HepG2 (cell line): Measurements from ENCODE around the gene KDM3B. TPM values are rescaled to one million over a fixed set of nuclear protein-coding genes. Genes with fewer than 3 reads are reported as not detected.

ENCODE experiments used
- BCL6 ChIP-seq: IDR thresholded peaks from 2 replicates; pipeline ENCODE4 v1.6.1; 2016; ENCODE audit warnings: missing genetic modification reagents, missing compliant biosample characterization
- BCLAF1 ChIP-seq: fragments of 450-650 bp; IDR thresholded peaks from 2 replicates; pipeline ENCODE4 v1.6.1; 2017; ENCODE audit warnings: mild to moderate bottlenecking
- EEA1 ChIP-seq: sonication (generic); formaldehyde crosslinking; IDR thresholded peaks from 2 replicates; pipeline ENCODE4 v1.5.1; 2020; ENCODE audit warnings: mild to moderate bottlenecking, missing genetic modification reagents, borderline replicate concordance
- ELF3 ChIP-seq: IDR thresholded peaks from 2 replicates; pipeline ENCODE4 v1.6.1; 2016; ENCODE audit warnings: missing genetic modification reagents, missing compliant biosample characterization
- IKZF4 ChIP-seq: sonication (generic); formaldehyde crosslinking; IDR thresholded peaks from 2 replicates; pipeline ENCODE4 v1.5.1; 2020; ENCODE audit warnings: borderline replicate concordance, mild to moderate bottlenecking, low read depth, missing genetic modification reagents; ENCODE audit errors: not compliant biosample characterization
- PAXIP1 ChIP-seq: sonication (generic); formaldehyde crosslinking; conservative IDR thresholded peaks from 2 replicates; pipeline ENCODE4 v1.4.0; 2020; ENCODE audit warnings: mild to moderate bottlenecking, missing genetic modification reagents, moderate library complexity
- POGZ ChIP-seq: sonication (generic); formaldehyde crosslinking; IDR thresholded peaks from 2 replicates; pipeline ENCODE4 v1.4.0; 2020; ENCODE audit warnings: mild to moderate bottlenecking, missing genetic modification reagents
- SMAD3 ChIP-seq: sonication (generic); formaldehyde crosslinking; IDR thresholded peaks from 2 replicates; pipeline ENCODE4 v1.4.0; 2020; ENCODE audit warnings: missing genetic modification reagents
- SUZ12 ChIP-seq: fragments of 150-350 bp; IDR thresholded peaks from 2 replicates; pipeline ENCODE4 v1.6.1; 2014; ENCODE audit warnings: low read depth, low read length
- TBX2 ChIP-seq: sonication (generic); formaldehyde crosslinking; IDR thresholded peaks from 2 replicates; pipeline ENCODE4 v1.5.0; 2020; ENCODE audit warnings: missing genetic modification reagents, mild to moderate bottlenecking, borderline replicate concordance
- THYN1 ChIP-seq: sonication (generic); formaldehyde crosslinking; IDR thresholded peaks from 2 replicates; pipeline ENCODE4 v1.8.1; 2023; ENCODE audit warnings: low read depth, mild to moderate bottlenecking, moderate library complexity, missing genetic modification reagents, borderline replicate concordance
- TMF1 ChIP-seq: sonication (generic); formaldehyde crosslinking; IDR thresholded peaks from 2 replicates; pipeline ENCODE4 v1.8.1; 2022; ENCODE audit warnings: low read depth, missing genetic modification reagents
- ZFP36L2 ChIP-seq: sonication (generic); formaldehyde crosslinking; IDR thresholded peaks from 2 replicates; pipeline ENCODE4 v1.4.0; 2020; ENCODE audit warnings: missing genetic modification reagents
- ZNF17 ChIP-seq: sonication (generic); formaldehyde crosslinking; IDR thresholded peaks from 2 replicates; pipeline ENCODE4 v1.5.0; 2020; ENCODE audit warnings: mild to moderate bottlenecking, missing genetic modification reagents
- ZNF30 ChIP-seq: sonication (generic); formaldehyde crosslinking; IDR thresholded peaks from 2 replicates; pipeline ENCODE4 v1.5.0; 2020; ENCODE audit warnings: mild to moderate bottlenecking, missing genetic modification reagents
- polyA plus RNA-seq, 8 experiments: library from polyadenylated mRNA; depleted of rRNA in 3 of 8; stranded (reverse) in 7 of 8; unstranded in 1 of 8; fragments of >200 nt; fragmentation: Illumina TruSeq in 4 of 8; extraction: Trizol in 4 of 8; gene quantifications; 2 replicates each; pipeline versions ENCODE4 v1.2.1 to v1.2.3, GENCODE V29; 2011 to 2016; ENCODE audit warnings: low read depth in 4 of 8, missing spikeins in 1 of 8, mixed read lengths in 1 of 8; ENCODE audit not compliant: insufficient read depth in 1 of 8
- total RNA-seq, 5 experiments: library from RNA; depleted of rRNA; stranded (reverse); fragments of >200 nt; fragmentation: Illumina TruSeq; extraction: Trizol; gene quantifications; 2 replicates each; pipeline ENCODE4 v1.2.3, GENCODE V29; 2016; ENCODE audit warnings: low read depth in 1 of 5
- TF ChIP-seq, protein P1 (sequence below): sonication (generic); formaldehyde crosslinking; conservative IDR thresholded peaks from 2 replicates; pipeline ENCODE4 v1.4.0; 2020; ENCODE audit warnings: missing genetic modification reagents

KDM3B gene
- total and polyA plus RNA-seq, 2 of the 13 experiments (the other 11 are each of a cell fraction or from before 2014, with no cell fraction given) = 19.7 to 34.3 TPM

DNA sequence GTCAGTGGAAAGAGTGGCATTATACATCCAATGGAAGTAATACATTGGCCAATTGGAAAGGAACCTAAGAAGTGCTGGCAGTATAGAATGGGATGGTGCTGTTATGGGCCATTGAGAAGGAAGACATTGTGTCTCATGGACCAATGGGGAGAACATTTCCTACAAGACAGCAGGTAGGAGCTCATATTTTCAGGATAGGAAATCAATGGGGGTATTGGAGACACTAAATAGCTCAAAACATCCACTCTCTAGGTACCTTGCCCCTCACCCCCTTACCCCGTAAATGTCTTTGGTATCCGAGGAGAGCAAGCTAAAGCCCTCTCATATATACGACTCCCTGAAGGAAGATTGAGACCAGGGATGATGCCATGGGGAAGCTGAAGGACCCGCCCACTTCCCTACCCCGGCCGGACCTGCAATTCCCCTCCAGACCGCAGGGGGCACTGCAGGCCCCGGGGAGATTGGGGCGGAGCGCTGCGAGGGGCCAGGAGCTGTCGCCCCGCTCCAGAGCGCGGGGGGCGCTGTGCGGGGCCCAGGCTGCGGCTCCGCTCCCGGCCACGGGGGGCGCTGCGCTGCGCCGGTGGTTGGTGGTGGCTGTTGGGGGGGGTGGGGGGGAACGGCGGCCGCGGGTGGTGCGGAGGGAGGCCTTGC, at the start of gene KDM3B (continued):
- TF ChIP-seq BCLAF1 = no peak
- no peak for TF ChIP-seq ZNF30 (CRISPR knock-in tag)
- TF ChIP-seq, protein P1, sequence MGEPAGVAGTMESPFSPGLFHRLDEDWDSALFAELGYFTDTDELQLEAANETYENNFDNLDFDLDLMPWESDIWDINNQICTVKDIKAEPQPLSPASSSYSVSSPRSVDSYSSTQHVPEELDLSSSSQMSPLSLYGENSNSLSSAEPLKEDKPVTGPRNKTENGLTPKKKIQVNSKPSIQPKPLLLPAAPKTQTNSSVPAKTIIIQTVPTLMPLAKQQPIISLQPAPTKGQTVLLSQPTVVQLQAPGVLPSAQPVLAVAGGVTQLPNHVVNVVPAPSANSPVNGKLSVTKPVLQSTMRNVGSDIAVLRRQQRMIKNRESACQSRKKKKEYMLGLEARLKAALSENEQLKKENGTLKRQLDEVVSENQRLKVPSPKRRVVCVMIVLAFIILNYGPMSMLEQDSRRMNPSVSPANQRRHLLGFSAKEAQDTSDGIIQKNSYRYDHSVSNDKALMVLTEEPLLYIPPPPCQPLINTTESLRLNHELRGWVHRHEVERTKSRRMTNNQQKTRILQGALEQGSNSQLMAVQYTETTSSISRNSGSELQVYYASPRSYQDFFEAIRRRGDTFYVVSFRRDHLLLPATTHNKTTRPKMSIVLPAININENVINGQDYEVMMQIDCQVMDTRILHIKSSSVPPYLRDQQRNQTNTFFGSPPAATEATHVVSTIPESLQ = no peak
- no peak for TF ChIP-seq ELF3
- no peak for TF ChIP-seq TBX2 (CRISPR knock-in tag)
- TF ChIP-seq IKZF4 = no peak
- peak; percentile 57; the same call in 1 of the 2 replicates for TF ChIP-seq SMAD3 (CRISPR knock-in tag)
- TF ChIP-seq THYN1 (CRISPR knock-in tag) = no peak
- 0 out of 2 replicates have a peak, but pooled peaks have one; percentile 42 for TF ChIP-seq BCL6 (CRISPR knock-in tag)
- peak; percentile 100 for TF ChIP-seq POGZ (CRISPR knock-in tag)
- no peak for TF ChIP-seq ZNF17
- no peak for TF ChIP-seq ZFP36L2 (CRISPR knock-in tag)
- TF ChIP-seq PAXIP1 (CRISPR knock-in tag) = no peak
- TF ChIP-seq EEA1 (CRISPR knock-in tag) = no peak
- TF ChIP-seq TMF1 (CRISPR knock-in tag) = no peak
- no peak for TF ChIP-seq SUZ12
